ENCODE data around the gene MBP. TPM values are rescaled to one million over a fixed set of nuclear protein-coding genes. Genes with fewer than 3 reads are reported as not detected.

MBP gene
- total RNA-seq, 2 experiments from 2014 or later = 35.9 to 36.6 TPM

DNA sequence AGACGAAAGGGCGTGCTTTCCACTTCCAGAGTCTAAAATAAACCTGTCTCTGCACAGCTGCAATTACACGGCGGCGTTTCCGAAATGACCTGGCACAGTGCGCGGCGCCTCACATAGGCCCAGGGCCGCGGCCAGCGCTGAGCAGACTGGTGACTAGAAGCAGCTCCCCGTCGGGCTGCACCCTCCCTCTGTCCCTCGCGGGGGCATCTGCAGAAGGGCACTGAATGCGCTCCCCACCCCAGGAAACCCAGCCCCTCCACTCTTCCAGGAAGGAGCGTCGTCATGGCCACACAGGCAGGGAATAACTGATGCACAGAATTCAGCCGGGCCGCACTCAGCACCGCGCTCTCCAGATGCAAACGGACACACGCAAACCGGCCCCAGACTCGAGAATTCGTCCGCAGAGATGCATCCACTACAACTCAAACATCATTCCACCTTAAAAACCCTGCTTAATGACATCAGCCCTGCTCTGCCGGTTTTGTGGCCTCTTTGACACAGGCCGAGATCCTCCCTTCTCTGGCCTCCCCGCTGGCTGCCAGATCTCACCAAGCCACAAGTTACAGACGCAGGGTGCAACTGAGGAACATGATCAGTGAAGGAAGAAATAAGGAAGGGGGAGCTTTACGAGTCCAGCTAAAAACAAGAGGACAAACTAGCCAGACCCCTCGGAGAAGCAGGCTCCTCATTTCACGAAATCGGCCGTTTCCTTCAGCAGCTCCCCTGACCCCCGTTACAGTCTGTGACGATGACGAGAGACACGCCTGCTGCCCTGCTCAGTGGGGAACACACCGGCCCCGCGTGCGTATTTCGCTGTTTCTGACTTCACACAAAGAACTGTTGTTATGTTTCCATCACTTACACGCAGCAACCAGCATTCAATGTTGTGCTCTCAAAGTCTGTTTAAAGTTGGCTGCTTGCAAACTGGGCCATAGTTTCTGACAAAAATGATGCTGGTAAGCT lies 40.2 kb downstream of the MBP start:
- peaks cover 49% of the 10 kb centered on the region for H3K4me1 Mint-ChIP-seq (ENCODE audit: low read depth)
- no peaks in the 10 kb centered on the region for H3K9me3 Mint-ChIP-seq
- H3K4me3 Mint-ChIP-seq = no peak overlapping the region
- DNase-seq = no peak
- H3K27me3 Mint-ChIP-seq (ENCODE audit: low read depth) = no peaks in the 10 kb centered on the region
- intact Hi-C loops (cut with micrococcal nuclease) = no loop called here
- no peak overlapping the region for H3K27ac Mint-ChIP-seq
- peaks cover 25% of the 10 kb centered on the region for H3K36me3 Mint-ChIP-seq (ENCODE audit: low read depth)
- CTCF ChIA-PET = interaction anchor here (1.1 kb wide), 1 partner anchor 10 kb away, joined by 3 read pairs; no protein-coding TSS in a partner anchor

DNA sequence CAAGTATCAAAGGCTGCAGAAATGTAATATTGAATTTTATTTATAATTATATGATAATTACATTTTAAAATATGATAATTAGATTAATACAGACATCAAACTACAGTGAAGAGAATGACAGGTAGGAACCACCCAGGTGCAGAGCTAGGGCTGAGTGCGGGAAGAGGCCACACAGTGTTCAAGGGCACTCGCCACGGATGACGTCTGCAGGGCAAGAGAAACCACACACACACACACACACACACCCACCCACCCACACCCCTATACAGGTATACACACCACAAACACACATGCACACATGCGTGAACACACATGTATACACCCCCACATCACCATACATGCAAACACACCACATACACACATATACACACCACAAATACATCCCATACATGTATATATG lies 41.2 kb downstream of the MBP start:
- no peaks in the 10 kb centered on the region for H3K27me3 Mint-ChIP-seq (ENCODE audit: low read depth)
- no peaks in the 10 kb centered on the region for H3K9me3 Mint-ChIP-seq
- H3K36me3 Mint-ChIP-seq (ENCODE audit: low read depth) = peaks cover 19% of the 10 kb centered on the region

DNA sequence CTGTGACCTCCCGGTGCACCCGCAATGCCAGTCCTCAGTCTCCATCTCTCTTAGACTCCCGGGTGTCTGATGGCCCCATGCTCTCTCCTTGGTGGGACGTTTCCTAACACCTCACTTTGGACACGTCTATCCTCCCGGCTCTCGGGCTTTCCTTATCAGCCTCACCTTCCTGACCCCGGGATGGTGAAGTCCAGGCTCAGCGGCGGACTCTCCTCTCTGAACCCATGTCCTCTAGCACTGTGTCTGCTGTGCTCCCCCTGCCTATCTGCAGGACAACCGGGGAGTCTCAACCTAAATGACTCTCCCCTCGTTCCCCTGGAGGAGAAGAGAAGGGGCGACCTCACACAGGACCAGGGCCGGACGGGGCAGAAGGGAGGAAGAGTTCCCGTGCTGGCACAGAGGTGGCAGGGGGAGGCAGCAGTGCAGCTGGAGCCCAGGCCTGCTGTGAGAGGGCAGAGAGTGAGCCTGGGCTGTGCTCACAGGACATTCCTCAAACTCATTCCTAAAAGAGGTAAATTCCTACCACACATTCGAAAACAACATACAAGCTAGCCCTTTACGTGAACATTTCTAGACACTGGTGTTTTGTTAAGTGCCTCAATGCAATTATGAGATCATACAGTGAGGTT lies 41.9 kb downstream of the MBP start:
- H3K27ac Mint-ChIP-seq = no peak overlapping the region
- CTCF ChIA-PET = no interaction called here
- intact Hi-C loops (cut with micrococcal nuclease) = no loop called here
- H3K36me3 Mint-ChIP-seq (ENCODE audit: low read depth) = peaks cover 21% of the 10 kb centered on the region
- no peak for DNase-seq
- no peak overlapping the region for H3K4me3 Mint-ChIP-seq
- H3K4me1 Mint-ChIP-seq (ENCODE audit: low read depth) = peaks cover 47% of the 10 kb centered on the region
- H3K27me3 Mint-ChIP-seq (ENCODE audit: low read depth) = no peaks in the 10 kb centered on the region
- H3K9me3 Mint-ChIP-seq = no peaks in the 10 kb centered on the region

More for the DNA sequence above, 41.2 kb downstream of the MBP start:
- CTCF ChIA-PET = no interaction called here
- Mint-ChIP-seq H3K27ac (no peak overlapping the region), H3K4me1 (ENCODE audit: low read depth) (peaks cover 46% of the 10 kb centered on the region), H3K4me3 (no peak overlapping the region)
- intact Hi-C loops (cut with micrococcal nuclease) = no loop called here
- no peak for DNase-seq

DNA sequence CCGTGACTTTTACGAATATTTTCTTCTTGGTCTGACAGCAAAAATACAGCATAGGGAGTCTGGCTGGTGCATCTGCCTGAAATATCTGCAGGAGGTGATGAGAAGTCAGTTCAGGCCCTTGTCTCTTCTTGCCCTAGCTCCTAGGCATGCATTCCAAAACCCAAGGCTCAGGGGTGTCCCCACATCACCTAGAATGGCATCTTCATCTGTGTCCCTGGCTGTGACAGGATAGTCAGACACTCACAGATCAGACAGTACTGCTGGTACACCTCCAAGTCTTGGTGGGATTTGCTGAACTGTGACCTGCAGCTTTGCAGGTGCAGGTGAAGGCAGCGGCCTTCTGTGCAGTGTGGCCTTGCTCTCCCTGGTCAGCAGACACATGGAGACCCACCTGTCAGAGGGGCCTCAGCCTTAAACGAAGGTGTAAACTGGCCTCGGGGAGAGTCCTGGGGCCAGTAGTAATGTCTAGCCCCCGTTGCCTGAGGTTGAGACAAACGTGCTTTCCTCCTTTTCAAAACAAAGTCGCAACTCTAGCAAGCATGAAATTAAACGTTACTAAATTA lies 42.8 kb downstream of the MBP start:
- no peak for DNase-seq
- Mint-ChIP-seq H3K4me1 (ENCODE audit: low read depth) (peaks cover 45% of the 10 kb centered on the region), H3K9me3 (no peaks in the 10 kb centered on the region), H3K27ac (no peak overlapping the region), H3K27me3 (ENCODE audit: low read depth) (no peaks in the 10 kb centered on the region), H3K4me3 (no peak overlapping the region), H3K36me3 (ENCODE audit: low read depth) (peaks cover 13% of the 10 kb centered on the region)
- CTCF ChIA-PET = no interaction called here
- intact Hi-C loops (cut with micrococcal nuclease) = no loop called here

DNA sequence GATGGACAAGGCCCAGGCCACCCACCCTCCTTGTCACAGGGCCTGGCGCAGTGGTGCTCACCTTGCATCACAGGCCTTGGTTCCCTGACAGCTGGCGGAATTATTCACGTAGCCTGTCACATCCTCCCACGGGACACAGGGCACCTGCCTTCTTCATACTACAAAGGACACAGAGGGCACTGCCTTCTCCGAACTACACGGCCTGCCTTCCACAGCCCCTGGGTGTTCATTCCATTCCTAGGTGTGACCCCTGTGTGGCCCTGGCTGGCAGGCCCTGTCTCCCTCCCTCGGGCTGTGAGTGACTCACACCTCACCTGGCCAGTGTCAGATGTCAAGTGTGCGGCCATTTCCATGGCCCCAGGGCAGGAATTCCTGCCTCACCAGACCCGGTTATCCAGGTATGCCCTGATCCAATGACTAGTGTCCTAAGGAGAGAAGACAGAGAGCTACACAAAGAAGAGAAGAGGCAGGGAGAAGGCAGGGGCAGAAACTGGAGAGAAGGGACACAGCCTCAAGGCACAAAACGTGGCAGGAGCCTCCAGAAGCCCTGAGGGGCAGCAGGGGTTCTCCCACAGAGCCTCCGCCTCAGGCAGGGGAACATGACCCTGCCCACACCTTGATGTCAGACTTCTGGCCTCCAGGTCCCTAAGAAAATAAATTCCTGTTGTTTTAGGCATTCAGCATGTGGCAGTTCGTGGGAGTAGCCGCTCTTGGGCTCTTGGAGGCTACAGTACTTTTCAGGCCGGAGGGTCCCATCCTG lies 43.4 kb downstream of the MBP start:
- Mint-ChIP-seq H3K4me3 (no peak overlapping the region), H3K4me1 (ENCODE audit: low read depth) (peaks cover 51% of the 10 kb centered on the region), H3K9me3 (no peaks in the 10 kb centered on the region), H3K27ac (no peak overlapping the region), H3K27me3 (ENCODE audit: low read depth) (no peaks in the 10 kb centered on the region), H3K36me3 (ENCODE audit: low read depth) (peaks cover 15% of the 10 kb centered on the region)
- CTCF ChIA-PET = no interaction called here
- DNase-seq = no peak
- intact Hi-C loops (cut with micrococcal nuclease) = no loop called here

DNA sequence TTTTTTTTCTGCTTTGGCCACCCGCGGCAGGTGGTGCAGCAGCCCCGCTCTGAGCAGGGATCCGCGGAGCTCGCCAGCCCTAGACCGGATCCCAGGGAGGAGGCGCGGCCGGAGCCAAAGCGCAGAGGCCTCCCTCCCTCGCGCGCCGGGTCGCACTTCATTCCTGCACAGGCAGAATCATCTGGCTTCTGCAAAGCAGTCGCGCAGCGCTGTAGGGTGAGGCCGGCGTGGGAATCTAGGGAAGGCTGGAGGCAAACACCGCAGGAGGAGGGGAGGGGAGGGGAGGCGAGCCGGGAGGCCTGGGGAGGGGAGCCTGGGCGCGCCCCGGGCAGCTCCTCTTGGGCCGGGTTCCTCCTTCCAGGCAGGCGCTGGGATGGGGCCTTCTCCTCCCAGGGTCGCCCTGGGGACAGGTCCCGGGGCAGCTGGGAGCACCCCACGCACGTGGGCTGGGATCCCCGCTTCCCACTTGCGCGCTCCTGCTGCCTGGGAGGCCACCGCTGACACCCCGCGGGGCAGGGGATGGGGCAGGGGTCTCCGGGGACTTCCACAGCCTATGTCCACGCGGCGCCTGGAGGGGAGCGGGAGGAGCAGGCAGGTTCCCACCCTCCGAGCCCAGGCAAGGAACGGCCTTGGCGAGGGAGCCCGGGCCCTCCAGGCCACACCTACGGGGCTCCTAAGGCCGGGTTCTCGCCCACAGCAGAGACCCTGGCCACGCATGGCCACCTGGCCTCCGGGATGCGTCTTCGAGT lies 45.0 kb downstream of the MBP start:
- intact Hi-C loops (cut with micrococcal nuclease) = no loop called here
- H3K4me1 Mint-ChIP-seq (ENCODE audit: low read depth) = peaks cover 58% of the 10 kb centered on the region

DNA sequence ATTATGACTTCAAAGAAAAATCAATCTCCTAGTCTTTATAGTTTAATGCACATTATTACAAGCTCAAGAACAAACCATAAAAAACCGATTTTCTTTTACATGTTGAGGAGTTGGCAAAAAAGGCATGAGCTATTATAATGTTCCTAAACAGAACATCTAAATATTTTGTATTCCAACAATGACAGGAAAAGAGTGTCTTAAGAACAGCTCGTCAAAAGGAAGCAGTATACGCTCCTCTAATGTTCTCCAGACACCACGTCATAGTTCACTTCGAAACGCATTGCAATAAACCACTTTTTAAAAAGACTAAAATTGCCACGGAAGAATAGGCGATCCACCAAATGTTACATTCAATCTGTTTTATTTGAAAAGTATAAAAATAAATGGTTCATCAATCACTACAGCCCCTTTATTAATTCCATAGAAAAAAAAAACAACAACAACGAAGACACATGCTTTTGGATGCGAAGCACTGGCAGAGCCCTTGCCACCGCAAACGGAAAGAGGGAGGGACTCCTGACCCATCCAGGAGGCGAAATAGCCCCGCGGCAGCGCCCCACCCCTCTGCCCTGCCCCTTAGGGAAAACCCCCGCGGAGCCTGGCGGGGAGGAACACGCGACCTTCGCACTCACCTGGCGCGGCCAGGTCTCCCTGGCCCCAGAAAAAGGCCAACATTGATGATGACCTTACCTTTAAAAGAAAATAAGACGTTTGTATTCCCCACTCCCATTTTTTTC lies 45.8 kb downstream of the MBP start:
- H3K9me3 Mint-ChIP-seq = no peaks in the 10 kb centered on the region
- no peak for DNase-seq
- CTCF ChIA-PET = no interaction called here
- peaks cover 57% of the 10 kb centered on the region for H3K4me1 Mint-ChIP-seq (ENCODE audit: low read depth)
- no peak overlapping the region for H3K4me3 Mint-ChIP-seq
- no peak overlapping the region for H3K27ac Mint-ChIP-seq
- H3K27me3 Mint-ChIP-seq (ENCODE audit: low read depth) = no peaks in the 10 kb centered on the region
- peaks cover 17% of the 10 kb centered on the region for H3K36me3 Mint-ChIP-seq (ENCODE audit: low read depth)
- intact Hi-C loops (cut with micrococcal nuclease) = no loop called here

More for the DNA sequence above, 45.0 kb downstream of the MBP start:
- Mint-ChIP-seq H3K4me3 (no peak overlapping the region), H3K9me3 (no peaks in the 10 kb centered on the region), H3K36me3 (ENCODE audit: low read depth) (peaks cover 17% of the 10 kb centered on the region), H3K27ac (no peak overlapping the region), H3K27me3 (ENCODE audit: low read depth) (no peaks in the 10 kb centered on the region)
- no peak for DNase-seq
- CTCF ChIA-PET = no interaction called here

DNA sequence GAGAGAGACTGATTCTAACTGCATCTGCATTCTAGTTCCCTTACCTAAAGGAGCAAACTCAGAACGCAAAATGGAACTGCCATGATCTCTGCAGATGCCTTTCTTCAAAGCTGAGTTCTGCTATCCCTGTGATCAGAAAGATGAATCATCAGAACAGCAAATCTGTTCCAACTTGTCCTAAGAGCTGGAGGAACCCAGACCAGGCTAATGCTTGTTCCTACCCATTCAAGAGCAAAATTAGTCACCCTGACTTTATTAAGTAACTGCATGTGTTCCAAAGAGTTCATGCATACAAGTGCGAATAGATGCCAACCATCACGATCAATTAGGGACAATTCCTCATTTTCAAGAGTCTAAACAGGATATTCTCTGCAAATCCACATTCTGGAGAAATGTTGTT lies 46.5 kb downstream of the MBP start:
- no peak for DNase-seq
- Mint-ChIP-seq H3K36me3 (ENCODE audit: low read depth) (peaks cover 17% of the 10 kb centered on the region), H3K27me3 (ENCODE audit: low read depth) (no peaks in the 10 kb centered on the region), H3K27ac (peak overlapping the region; percentile 48), H3K4me1 (ENCODE audit: low read depth) (peaks cover 57% of the 10 kb centered on the region), H3K4me3 (no peak overlapping the region), H3K9me3 (no peaks in the 10 kb centered on the region)
- CTCF ChIA-PET = no interaction called here
- intact Hi-C loops (cut with micrococcal nuclease) = no loop called here

DNA sequence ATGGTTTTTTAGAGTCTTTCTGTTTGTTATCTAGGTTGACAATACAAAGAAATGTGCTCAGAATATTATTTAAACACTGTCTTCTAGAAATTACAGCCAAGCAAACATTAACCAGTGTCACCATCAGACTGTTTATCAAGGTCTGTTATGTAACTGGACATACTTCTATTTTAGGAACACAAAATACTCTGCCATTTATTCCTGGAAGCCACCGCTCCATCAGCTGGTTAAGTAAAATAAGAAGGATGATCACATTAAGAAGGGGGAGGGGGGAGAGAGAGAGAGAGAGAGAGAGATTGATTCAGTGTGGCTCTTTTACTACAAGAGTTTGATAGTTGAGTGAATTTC lies 47.9 kb downstream of the MBP start:
- Mint-ChIP-seq H3K27me3 (ENCODE audit: low read depth) (no peaks in the 10 kb centered on the region), H3K36me3 (ENCODE audit: low read depth) (peaks cover 22% of the 10 kb centered on the region), H3K9me3 (no peaks in the 10 kb centered on the region), H3K27ac (no peak overlapping the region), H3K4me3 (no peak overlapping the region), H3K4me1 (ENCODE audit: low read depth) (peaks cover 58% of the 10 kb centered on the region)
- CTCF ChIA-PET = interaction anchor here (0.6 to 0.8 kb wide), 2 partner anchors 12 to 28 kb away, joined by 3 read pairs; no protein-coding TSS in a partner anchor
- intact Hi-C loops (cut with micrococcal nuclease) = no loop called here
- no peak for DNase-seq

DNA sequence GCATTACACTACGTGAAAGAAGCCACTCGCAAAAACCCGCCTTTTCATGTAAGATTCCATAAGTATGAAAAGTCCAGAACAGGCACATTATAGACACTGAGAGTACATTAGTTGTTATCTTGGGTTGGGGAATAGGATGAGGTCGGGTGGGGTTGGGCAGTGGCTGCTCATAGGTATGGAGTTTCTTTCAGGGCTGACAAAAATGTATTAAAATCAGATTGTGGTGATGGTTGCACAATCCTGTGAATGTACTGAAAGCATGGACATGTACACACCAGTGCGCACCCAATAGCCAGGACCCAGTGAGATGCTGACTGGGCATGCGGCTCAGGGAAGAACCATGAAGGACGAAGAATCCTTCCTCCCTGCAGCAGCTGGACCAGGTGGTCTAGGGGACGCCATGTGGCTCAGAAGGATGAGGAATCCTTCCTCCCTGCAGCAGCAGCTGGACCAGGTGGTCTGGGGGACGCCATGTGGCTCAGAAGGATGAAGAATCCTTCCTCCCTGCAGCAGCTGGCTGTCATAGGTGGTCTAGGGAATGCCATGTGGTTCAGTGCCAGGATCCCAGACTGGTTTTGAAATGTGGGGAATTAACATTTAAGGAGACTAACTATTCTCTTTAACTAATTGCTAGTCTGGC lies 50.1 kb downstream of the MBP start:
- H3K4me1 Mint-ChIP-seq (ENCODE audit: low read depth) = peaks cover 68% of the 10 kb centered on the region
- H3K9me3 Mint-ChIP-seq = no peaks in the 10 kb centered on the region
- no peak for DNase-seq
- no peak overlapping the region for H3K4me3 Mint-ChIP-seq
- intact Hi-C loops (cut with micrococcal nuclease) = no loop called here
- CTCF ChIA-PET = interaction anchor here (0.6 kb wide), 1 partner anchor 662 kb away, joined by 3 read pairs; no protein-coding TSS in a partner anchor
- H3K36me3 Mint-ChIP-seq (ENCODE audit: low read depth) = peaks cover 24% of the 10 kb centered on the region
- no peaks in the 10 kb centered on the region for H3K27me3 Mint-ChIP-seq (ENCODE audit: low read depth)
- H3K27ac Mint-ChIP-seq = no peak overlapping the region

DNA sequence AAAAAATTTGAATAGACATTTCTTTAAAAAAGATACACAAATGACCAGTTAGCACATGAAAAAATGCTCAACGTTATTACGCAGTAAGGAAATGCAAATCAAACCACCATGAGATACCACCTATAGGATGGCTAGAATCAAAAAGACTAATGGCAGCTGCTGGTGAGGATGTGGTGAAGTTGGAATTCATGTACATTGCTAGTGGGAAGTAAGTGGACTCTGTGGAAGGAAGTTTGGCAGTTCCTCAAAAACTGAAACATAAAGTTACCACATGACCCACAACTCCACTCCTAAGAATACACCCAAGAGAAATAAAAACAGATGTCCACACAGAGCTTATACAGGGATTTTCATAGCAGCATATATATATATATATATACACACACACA lies 51.2 kb downstream of the MBP start:
- Mint-ChIP-seq H3K4me3 (no peak overlapping the region), H3K36me3 (ENCODE audit: low read depth) (peaks cover 25% of the 10 kb centered on the region), H3K27me3 (ENCODE audit: low read depth) (no peaks in the 10 kb centered on the region), H3K4me1 (ENCODE audit: low read depth) (peaks cover 68% of the 10 kb centered on the region), H3K9me3 (no peaks in the 10 kb centered on the region), H3K27ac (no peak overlapping the region)
- intact Hi-C loops (cut with micrococcal nuclease) = loop anchor here (2.0 kb wide), 1 partner anchor 19 kb away; no protein-coding TSS in a partner anchor
- CTCF ChIA-PET = interaction anchor here (0.9 kb wide), 1 partner anchor 12 kb away, joined by 4 read pairs; no protein-coding TSS in a partner anchor
- DNase-seq = no peak
